Right lobe of liver (tissue), 4 donors: Measurements from ENCODE around the gene STPG2.

ENCODE experiments used
- POLR2A ChIP-seq: fragments of 450-650 bp; IDR thresholded peaks from one replicate; pipeline ENCODE4 v1.6.1; 2017; ENCODE audit warnings: antibody characterized with exemption, mild to moderate bottlenecking
- TF ChIP-seq, protein P1 (sequence below), 4 donors: fragments of 200-600 bp in 3 of 4; fragments of 450-650 bp in 1 of 4; IDR thresholded peaks; one replicate each; pipeline versions ENCODE4 v1.5.1 to v1.8.0; 2016 to 2022; ENCODE audit warnings: antibody characterized with exemption in 4 of 4, mild to moderate bottlenecking in 2 of 4
- donor health status: DM: no; HTN: no; CAD: no.
- donor health status: DM: no; HTN: no; CAD: no.
- donor health status: DM: no; HTN: yes; CAD: no.

DNA sequence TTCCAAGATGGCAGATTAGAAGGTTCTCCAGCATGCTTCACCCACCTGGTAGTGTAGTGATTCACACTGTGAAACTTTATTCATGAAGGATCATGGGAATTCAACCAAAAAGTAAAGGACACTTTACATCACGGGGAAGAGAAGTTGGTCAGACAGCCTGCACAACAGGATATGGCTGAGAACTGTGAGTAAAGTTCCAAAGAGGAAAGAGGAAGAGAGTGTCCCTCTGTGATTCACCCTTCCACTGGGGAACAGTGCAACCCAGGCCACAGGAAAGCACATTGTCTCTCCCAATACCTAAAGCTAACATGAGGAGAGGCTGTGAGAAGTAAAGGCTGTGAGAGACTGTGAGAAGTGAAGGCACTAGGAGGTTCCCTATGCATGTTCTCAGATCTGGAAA is 137.2 kb downstream of the STPG2 start:
- TF ChIP-seq, protein P1, sequence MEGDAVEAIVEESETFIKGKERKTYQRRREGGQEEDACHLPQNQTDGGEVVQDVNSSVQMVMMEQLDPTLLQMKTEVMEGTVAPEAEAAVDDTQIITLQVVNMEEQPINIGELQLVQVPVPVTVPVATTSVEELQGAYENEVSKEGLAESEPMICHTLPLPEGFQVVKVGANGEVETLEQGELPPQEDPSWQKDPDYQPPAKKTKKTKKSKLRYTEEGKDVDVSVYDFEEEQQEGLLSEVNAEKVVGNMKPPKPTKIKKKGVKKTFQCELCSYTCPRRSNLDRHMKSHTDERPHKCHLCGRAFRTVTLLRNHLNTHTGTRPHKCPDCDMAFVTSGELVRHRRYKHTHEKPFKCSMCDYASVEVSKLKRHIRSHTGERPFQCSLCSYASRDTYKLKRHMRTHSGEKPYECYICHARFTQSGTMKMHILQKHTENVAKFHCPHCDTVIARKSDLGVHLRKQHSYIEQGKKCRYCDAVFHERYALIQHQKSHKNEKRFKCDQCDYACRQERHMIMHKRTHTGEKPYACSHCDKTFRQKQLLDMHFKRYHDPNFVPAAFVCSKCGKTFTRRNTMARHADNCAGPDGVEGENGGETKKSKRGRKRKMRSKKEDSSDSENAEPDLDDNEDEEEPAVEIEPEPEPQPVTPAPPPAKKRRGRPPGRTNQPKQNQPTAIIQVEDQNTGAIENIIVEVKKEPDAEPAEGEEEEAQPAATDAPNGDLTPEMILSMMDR (IDR thresholded peaks at IDR 0.05), result no peak
- no peak for TF ChIP-seq POLR2A
